ENCODE measurements around the gene GPR162.

- TF ChIP-seq CTCF (conservative IDR thresholded peaks at IDR 0.05; ENCODE audit: low read depth, low read length), result no peak
- TF ChIP-seq EZH2phosphoT487 (IDR thresholded peaks at IDR 0.05; ENCODE audit: borderline replicate concordance, low read length), result no peak
- no peak for TF ChIP-seq EZH2 (IDR thresholded peaks at IDR 0.05; ENCODE audit: low read length, unreplicated experiment)
These were observed 8.1 kb downstream of the GPR162 start for GRCh38 chr12:6829536-6830220.

Data from PC-3 (cell line).